Fibroblast of skin of scalp (primary cell): ENCODE data around the gene ANKRD39. TPM values are rescaled to one million over a fixed set of nuclear protein-coding genes. Genes with fewer than 3 reads are reported as not detected.
A peak's percentile ranks its signal among the peaks of the same experiment; 100 is the strongest.
"Not testable (repeated sequence)": the region's sequence is repeated elsewhere in the genome, so short reads cannot be mapped to it uniquely, and the experiment has no call there.

ENCODE experiments used
- DNase-seq: peaks from one replicate; pipeline ENCODE4 v3.0.0-alpha.2; 2013
- polyA plus RNA-seq, 2 experiments: library from polyadenylated mRNA; unstranded; fragments of 120-200 nt; gene quantifications; one replicate each; pipeline ENCODE4 v1.2.1, GENCODE V29; 2013; ENCODE audit not compliant: insufficient read length in 2 of 2

Gene ANKRD39
- 10.3 TPM for polyA plus RNA-seq (2013, experiment 1 of 2; ENCODE audit: insufficient read length)
- 9.5 TPM for polyA plus RNA-seq (2013, experiment 2 of 2; ENCODE audit: insufficient read length)

DNA sequence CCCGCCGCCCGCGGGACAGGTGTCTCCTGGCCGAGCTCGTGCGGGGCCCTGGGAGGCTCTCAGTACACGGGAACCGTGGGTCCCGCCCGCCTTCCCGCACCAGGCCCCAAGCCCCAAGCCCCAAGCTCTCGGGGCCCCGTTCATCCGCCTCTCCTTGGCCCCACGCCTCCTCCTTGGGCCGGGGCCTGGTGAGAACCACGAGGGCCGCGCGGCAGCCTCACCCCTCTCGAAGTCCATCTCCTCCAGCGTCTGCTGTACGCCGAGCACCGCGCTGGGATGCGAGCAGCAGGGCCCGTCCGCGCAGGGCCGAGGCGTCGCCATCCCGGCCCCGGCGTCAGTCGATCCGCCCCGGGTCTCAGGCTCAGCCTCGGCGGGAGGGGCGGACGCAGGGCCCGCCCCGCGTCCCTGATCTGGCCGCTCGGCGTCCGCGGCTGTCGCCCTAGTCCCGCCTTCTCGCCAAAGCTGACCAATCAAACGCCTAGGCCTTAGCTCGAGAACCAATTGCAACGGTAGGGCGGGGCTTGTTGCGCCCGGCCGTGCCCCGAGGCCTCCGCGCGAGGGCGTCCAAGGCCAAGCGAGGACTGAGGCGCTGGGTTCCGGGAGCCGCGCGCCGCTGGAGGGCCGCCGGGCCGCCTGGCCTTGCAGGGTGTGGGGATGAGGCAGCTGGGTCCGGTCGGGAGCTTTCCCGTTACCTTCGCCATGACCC, at the start of gene ANKRD39:
Gene ANKRD39 (minus strand): TSS at position 350 of the 706 bp plus-strand sequence. CDS start 29 bp downstream, at position 321.
- DNase-seq: peak; percentile 98

DNA sequence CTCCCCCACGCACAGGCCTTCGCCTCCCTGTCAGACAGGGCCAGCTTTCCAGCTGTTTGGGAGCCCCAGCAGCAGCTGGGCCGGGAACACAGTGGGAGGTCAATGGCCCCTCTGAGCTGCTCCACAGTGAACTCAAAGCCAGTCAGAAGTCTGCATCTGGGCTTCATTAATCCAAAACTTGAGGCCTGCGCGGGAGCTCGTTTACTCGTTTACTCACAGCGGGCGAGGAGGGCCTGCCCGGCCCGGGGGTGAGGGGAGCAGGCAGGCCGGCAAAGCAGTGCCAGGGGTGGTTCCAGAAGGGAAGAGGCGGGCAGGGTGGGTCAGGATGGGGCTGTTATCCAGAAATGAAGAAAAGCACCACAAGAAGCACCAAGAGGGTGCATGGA, 48.9 kb upstream of the ANKRD39 start:
- peak; percentile 90 for DNase-seq

DNA sequence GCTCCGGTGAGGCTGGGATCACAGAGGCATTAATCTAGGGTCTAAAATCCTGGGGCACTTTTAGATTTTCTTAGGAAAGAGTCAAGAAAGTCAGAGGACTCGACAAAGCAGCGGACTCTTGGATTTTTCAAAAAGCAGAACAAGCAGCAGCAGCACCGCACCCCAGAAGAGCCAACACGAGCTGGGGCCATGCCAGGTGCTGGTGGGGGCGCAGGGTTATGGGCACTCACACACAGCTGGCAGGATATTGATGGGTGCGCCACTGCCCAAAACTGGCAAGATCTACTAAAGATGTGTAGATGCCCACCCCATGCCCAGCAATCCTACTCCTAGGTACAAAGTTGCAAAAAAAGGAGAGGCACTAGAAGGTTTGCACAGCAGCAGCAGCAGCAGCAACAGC, 46.0 kb upstream of the ANKRD39 start:
- no peak for DNase-seq

DNA sequence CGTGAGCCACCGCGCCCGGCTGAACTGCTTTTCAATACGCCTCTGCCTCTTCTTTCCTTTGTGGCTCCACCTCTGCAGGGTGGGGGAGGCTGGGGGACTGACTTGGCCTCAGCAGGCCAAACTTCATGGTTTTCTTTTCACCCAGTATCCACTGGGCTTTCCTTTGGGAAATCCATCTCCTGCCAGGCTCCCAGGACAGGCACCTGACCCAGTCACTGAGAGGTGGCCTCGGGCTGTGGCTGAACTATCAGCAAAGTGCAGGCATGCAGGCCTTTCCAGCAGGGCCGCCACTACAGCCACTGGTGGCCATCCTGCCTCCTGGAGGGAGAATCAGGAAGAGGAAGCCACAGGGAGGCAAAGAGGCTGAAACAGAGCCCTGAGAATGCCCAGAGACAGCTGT, 45.5 kb upstream of the ANKRD39 start:
- DNase-seq: no peak

DNA sequence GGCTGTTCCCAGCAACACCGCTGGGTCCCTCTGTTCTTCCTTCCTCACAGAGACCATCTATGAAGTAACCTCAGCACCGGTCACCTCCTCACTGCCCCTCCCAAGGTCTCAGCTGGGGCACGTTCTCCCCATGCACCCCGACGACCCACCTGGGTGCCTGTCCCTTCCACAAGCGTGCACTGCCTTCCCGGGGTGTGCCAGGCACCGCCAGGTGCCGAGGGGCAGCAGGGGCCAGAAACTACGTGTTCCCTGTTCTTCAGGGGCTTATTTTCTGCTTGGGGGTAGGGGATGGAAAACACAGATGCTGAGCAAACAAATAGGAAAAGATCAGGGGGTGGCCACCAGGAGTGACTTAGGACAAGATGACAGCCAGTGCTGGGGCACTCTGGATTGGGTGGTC, 42.4 kb upstream of the ANKRD39 start:
- DNase-seq: no peak

DNA sequence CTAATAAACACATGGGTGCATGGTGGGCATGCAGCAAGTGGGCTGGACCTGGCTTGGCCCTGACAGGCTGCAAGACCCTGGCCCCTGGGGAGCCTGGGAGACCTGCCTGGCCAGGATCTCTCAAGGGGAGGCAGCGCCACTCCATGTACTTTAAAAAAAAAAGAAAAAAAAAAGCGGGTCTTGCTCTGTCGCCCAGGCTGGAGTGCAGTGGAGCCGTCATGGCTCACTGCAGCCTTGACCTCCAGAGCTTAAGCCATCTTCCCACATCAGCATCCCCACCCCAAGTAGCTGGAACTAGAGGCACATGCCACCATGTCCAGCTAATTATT, 41.6 kb upstream of the ANKRD39 start:
- DNase-seq: no peak

DNA sequence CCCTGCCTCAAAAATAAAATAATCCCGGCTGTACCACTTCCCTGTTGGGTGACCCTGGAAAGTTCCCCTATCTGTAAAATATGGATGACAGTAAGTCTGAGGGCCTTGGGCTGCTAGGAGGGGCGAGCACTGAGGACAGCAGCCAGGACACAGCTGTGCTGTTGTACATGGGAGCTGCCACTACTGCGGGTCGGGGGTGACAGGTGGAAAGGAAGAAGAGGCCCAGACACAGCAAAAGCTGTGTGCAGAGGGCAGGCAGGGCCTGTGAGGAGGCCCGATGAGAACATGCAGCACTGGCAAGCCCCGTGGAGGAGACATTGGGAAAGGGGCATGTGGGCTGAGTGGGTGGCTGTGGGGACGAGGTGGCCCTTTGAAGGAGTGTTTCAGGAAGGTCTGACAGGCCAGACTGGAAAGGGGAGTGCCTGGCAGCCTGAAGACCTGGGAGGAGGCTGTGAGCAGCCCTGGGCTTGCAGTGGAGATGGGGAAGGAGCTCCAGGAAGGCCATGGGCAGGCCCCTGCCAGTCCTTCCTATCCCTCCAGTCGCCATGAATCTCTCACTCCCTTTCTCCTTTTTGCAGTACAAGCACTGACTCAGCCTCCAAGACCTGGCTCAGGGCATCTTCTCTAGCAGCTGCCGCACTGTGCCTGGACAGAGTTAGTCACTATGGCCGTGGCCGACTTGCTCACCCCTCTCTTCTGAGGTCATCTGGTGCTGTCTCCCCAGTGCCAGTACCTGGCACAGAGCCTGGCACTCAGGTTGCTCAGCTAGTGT, 41.0 kb upstream of the ANKRD39 start:
- no peak for DNase-seq

DNA sequence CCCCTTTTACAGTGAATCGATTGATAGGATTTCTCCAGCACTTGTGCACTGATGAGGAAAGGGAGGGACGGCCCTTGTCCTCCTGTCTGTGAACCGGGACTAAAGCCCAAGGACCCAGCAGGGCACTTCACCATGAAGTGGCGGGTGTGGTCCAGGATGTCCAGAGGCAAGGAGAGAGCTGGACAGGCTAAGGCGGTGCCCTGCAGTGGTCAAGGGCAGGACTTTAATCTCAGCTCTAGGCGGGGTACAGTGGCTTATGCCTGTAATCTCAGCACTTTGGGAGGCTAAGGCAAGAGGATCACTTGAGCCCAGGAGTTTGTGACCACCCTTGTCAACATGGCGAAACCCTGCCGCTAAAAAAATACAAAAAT, 40.3 kb upstream of the ANKRD39 start:
- no peak for DNase-seq

- no peak for DNase-seq
Measured at GRCh38 chr2:96897491-96898134, 39.8 kb upstream of the ANKRD39 start.

- no peak for DNase-seq
Measured at GRCh38 chr2:96895746-96896651, 38.2 kb upstream of the ANKRD39 start.

GRCh38 chr2:96895032-96895745, 37.4 kb upstream of the ANKRD39 start:
- no peak for DNase-seq

GRCh38 chr2:96894151-96894531, 36.3 kb upstream of the ANKRD39 start:
- no peak for DNase-seq

DNA sequence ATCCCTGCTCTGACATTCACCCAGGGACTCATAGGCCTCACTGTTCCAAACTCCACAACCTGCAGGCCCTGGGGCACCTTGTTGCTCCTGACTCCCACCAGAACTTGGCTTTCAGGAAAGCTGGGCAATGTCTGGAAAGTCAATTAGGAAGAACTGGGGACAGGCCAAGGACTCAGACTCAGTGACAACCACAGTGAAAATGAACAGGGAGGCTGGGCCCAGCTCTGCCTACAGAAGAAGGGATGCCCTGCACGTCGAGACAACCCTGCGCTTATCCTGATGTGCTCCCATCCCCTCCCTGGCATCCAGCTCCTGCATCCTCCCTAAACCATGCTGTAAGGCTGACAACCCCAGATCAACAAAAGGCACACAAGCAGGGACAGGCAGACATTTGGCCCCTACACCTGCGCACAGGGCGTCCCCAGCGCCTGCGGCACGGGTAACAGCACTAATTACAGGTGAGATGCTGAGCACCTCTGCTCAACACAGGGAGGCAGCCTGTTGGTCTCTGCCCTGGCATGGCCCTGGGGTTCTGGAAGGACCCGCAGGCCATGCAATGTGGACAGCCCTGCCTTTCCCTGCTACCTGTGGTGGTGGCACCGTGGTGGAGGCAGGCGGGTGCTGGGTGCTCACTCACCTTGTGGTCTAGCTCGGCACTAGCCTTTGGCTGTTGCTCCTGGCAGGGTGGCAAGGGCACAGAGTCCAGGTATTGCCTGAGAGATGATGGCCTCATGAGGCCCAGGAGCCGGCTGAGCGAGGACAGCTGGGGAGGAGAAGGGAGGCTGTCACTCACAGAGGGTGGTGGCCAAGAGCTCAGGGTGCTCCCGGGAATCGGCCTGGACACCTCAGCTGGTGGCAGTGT, 35.7 kb upstream of the ANKRD39 start:
- no peak for DNase-seq

DNA sequence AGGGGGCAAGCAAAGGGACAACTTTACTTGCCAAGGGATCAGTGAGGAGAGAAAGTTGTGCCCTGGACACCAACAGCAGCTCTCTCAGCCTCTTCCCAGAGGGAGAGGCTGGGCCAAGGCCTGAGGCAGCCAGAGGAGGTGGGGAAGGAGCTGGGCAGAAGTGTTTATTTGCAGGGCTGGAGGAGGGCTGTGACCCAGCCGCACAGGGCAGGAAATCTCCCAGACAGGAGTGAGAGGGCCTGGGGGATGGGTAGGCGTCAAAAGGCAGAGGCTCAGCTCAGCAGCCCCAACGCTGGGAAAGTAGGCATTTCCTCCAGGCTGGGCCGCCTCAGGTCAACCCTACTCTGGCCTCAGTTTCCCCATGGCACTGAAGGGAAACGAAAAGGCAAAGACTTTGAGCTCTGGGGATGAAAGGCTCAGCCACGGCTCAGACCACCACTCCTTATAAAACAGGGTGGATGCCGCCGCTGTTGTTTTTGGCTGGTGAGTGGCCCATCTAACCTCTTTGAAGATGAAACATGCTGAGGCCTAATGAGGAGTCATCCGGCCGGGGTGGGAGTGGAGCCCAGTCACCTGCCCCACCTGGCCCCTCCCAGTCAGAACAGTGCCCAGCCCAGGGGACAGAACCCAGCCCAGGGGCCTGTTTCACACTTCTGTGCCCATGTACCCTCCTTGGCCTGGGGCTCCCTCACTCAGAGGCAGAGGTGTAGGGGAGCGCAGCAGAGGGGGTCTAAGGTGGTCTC, 33.9 kb upstream of the ANKRD39 start:
- DNase-seq: peak; percentile 27

GRCh38 chr2:96890726-96891385, 33.0 kb upstream of the ANKRD39 start:
- no peak for DNase-seq

GRCh38 chr2:96890252-96890651, 32.4 kb upstream of the ANKRD39 start:
- DNase-seq: no peak

- not testable (repeated sequence) for DNase-seq
Measured at GRCh38 chr2:96889502-96889901, 31.7 kb upstream of the ANKRD39 start.

DNA sequence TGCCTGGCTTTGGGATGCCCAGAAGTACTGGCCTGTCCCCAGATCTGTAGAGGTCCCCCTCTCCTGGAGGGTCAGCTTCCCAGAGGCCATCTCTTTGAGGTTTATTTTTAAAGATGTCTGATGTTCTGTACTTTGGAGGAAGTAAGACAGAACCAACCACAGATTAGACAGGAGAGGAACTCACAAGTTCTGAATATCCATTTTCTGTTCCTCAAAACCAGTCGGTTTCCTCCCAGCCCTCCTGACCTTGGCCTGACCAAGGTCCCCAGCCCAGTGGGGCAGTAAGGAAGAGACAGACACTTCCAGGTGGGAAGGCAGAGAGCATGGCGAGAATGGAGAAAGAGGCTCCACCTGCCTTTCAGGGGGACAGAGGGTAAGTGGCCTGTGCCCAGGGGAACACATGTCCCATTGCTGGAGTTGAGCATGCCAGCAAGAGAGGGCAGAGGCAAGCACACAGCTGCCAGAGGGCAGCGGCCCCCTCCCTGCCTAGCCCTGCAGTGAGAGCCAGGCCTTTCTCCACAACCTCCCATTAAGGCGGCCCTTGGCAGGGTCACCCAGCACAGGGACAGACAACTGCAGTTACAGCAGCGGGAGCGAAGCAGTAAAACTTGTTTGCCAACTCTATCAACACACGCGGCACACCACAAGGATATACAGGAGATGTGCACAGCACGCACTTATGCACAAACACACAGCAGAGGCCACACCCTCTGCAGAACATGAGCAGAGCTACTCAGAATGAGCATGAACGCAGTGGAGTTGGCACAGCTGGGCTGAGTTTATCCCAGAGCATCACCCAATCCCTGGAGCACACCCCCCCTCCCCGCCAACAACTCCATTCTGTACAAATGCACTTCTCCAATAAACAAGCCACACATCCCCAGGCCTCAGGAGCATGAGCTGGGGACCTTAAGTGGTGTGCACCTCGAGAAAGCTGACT, 30.5 kb upstream of the ANKRD39 start:
- DNase-seq: no peak
